HG03432 (cell line): ENCODE data around the gene SNAPC4.
"Not testable (repeated sequence)": the region's sequence is repeated elsewhere in the genome, so short reads cannot be mapped to it uniquely, and the experiment has no call there.

Experiments used
- ATAC-seq: cut with Tn5 transposase; IDR thresholded peaks from one replicate; pipeline ENCODE4 v1.9.1; 2021; ENCODE audit warnings: mild to moderate bottlenecking, moderate library complexity; ENCODE audit not compliant: unreplicated experiment

SNAPC4 gene

GRCh38 chr9:136358016-136358415 lies 42.0 kb downstream of the SNAPC4 start:
- ATAC-seq = no peak

DNA sequence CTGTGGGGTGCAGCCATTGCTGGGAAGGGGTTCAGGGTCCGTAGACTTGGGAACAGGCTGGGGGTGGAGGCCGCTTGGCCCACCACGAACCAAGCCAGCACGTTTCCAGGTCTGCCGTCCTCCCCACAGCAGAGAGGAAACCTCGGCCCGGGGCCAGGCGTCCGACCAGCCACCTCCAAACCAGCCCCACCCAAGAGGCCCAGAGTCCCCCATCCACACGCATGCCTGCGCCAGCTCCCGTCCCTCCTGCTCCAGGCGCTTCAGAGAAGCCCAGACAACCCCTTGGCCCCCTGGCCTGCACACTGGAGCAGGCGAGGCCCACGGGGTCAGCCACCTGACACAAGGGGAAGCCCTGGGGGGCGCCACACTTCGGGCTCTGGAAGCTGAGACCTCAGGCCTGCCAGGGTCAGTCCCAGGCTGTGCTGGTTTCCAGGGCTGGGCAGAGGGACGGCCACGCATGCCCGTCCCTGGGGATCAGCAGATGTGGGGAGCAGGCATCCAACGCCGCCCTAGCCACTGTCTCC lies 42.7 kb downstream of the SNAPC4 start:
- no peak for ATAC-seq

GRCh38 chr9:136355616-136356557 lies 44.1 kb downstream of the SNAPC4 start:
- ATAC-seq = no peak

DNA sequence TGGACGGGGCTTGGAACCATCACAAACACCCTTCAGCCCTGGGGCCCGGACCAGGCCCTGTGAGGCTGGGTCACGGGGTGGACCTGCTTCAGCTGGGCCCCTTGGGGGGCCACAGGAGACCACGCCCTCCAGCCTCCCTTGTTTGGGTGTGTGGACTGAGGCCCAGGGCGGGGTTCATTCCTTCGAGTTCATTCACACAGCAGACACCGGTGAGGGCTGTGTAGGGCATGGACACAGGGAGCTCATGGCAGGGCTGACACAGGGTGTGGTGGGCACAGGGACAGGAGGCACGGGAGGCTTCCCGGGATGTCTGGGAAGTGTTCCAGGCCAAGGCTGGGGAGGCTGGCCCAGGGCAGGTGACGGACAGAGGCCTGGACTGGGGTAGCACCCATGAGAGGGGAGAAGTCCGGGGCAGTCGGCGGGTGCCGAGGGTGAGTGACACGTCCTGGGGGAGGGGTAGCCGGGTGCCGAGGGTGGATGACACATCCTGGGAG lies 45.3 kb downstream of the SNAPC4 start:
- no peak for ATAC-seq

DNA sequence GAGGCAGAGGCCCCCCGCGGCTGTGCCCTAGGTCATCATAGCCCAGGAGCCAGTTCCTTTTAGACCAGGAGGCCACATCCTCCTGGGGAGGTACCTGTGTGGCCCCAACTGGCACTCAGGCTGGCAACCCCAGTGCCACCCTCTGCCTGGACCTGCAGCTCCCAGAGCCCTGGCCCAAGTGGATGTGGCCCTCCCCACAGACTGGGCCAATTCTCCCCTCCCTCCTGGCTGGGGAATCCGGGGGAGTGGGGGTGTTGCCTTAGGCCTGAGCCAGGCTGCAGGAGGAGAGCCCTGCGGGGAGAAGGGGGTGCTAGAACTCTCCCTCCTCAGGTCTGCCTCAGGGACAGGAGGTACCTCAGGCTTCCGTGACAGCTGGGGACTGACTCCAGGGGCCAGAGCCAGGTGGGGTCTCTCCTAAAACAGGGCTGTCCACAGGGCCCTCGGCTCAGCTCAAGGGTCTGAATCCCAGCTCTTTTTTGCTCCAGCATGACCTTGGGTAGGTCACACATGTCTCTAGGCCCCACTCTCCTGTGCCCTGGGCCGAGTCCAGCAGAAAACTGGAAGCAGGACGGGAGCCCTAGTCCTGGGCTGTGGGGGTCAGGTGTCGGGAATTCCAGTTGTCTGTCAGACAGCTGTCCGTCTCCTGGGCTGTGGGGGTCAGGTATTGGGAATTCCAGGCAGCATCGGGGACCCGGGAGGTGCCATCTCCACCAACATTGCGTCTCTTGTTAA lies 46.0 kb downstream of the SNAPC4 start:
- ATAC-seq = no peak

DNA sequence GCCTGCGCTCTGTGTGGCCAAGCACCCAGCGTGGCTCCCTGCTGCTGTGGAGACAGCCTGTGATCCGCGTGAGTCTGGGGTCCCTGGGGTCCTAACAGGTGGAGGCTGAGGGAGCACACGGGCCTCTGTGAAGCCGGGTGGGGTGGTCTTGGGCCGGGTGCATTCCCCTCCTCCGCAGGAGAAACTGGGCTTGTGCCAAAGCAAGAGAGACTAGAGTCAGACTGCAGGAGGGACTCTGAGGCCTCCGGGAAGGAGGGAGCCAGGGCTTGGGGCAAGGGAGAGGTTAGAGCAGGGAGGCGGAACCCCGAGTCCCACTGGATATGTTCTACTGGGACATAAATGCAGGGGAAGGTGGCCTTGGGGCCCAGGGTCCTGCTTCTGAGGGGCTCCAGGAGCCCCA lies 46.9 kb downstream of the SNAPC4 start:
- ATAC-seq = no peak

- no peak for ATAC-seq
Measured at GRCh38 chr9:136352682-136353081, 47.3 kb downstream of the SNAPC4 start.

DNA sequence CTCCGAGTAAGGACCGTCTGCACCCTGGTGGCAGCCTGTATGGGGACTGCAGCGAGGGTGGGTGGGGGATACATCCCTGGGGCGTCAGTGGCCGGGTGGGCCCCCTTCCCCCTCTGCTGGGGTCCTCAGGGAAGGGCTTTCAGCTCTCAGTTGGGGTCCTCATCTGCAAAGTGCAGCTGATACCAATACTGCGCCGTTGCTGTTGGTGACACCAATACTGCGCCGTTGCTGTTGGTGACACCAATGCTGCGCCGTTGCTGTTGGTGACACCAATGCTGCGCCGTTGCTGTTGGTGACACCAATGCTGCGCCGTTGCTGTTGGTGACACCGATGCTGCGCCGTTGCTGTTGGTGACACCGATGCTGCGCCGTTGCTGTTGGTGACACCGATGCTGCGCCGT lies 48.1 kb downstream of the SNAPC4 start:
- not testable (repeated sequence) for ATAC-seq

DNA sequence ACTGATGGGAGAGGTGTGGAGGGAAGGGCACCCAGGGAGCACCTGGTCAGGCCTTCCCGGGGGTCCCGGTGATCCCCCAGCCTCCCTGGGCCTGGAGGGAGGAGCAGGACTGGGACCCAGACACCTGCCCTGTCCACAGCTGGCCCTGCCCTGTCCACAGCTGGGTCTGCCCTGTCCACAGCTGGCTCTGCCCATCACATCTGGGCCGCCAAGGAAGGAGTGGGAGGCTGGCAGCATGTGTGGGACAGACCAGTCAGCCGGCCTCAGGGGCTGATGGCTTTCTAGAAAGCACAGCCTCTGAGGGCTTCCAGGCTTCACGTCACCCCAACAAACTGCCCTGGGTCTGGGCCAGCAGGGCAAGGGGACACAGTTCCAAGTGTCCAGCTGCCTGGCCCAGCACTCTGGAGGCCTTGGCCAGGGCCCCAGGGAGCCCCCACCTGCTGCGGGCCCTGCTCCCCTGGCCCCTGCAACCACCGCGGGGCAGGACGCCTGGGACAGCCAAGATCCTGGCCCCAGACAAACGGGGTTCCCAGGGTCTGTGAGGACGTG lies 48.6 kb downstream of the SNAPC4 start:
- ATAC-seq = no peak
